Vagina (tissue), 2 donors: Measurements from ENCODE around the gene UBE2G2.

Experiments used
- CTCF ChIP-seq, 3 experiments: fragments of 450-650 bp in 2 of 3; fragments of 200-600 bp in 1 of 3; sonication (generic) in 1 of 3; IDR thresholded peaks; one replicate each; pipeline ENCODE4 v1.5.1; 2017 to 2019; ENCODE audit warnings: antibody characterized with exemption in 3 of 3, mild to moderate bottlenecking in 2 of 3, moderate library complexity in 2 of 3
- POLR2A ChIP-seq, 2 donors: fragments of 450-650 bp; IDR thresholded peaks; one replicate each; pipeline ENCODE4 v1.6.1; 2017; ENCODE audit warnings: antibody characterized with exemption in 2 of 2, mild to moderate bottlenecking in 2 of 2, moderate library complexity in 2 of 2
- POLR2AphosphoS5 ChIP-seq, 2 donors: sonication (generic); formaldehyde crosslinking; IDR thresholded peaks; one replicate each; pipeline ENCODE4 v1.9.0; 2017; ENCODE audit warnings: antibody characterized with exemption in 2 of 2, mild to moderate bottlenecking in 2 of 2, low read depth in 1 of 2; ENCODE audit not compliant: insufficient read depth in 1 of 2

GRCh38 chr21:44790368-44790767 lies 11.3 kb downstream of the UBE2G2 start:
- TF ChIP-seq POLR2AphosphoS5 (IDR thresholded peaks at IDR 0.05; ENCODE audit: insufficient read depth in 1 of 2, low read depth in 1 of 2), result no peak
- TF ChIP-seq CTCF (IDR thresholded peaks at IDR 0.05), result no peak
- TF ChIP-seq POLR2A (IDR thresholded peaks at IDR 0.05), result no peak
